GM12801 (cell line): ENCODE results near the gene IL1RAPL1.

ENCODE experiments used
- CTCF ChIP-seq: IDR thresholded peaks from one replicate; pipeline ENCODE4 v1.5.1; 2011; ENCODE audit warnings: control low read depth; ENCODE audit not compliant: insufficient read length; ENCODE audit errors: extremely low read depth

IL1RAPL1 gene

GRCh38 chrX:29468911-29469494, 881.8 kb downstream of the IL1RAPL1 start:
- TF ChIP-seq CTCF: no peak

- no peak for TF ChIP-seq CTCF
Measured at GRCh38 chrX:29470030-29470429, 882.8 kb downstream of the IL1RAPL1 start.

- TF ChIP-seq CTCF: no peak
Measured at GRCh38 chrX:29471829-29472228, 884.6 kb downstream of the IL1RAPL1 start.

GRCh38 chrX:29477878-29478277, 890.6 kb downstream of the IL1RAPL1 start:
- TF ChIP-seq CTCF: no peak

GRCh38 chrX:29478336-29479069, 891.3 kb downstream of the IL1RAPL1 start:
- no peak for TF ChIP-seq CTCF

- TF ChIP-seq CTCF: no peak
Measured at GRCh38 chrX:29487214-29487613, 900.0 kb downstream of the IL1RAPL1 start.

GRCh38 chrX:29487714-29488113, 900.5 kb downstream of the IL1RAPL1 start:
- TF ChIP-seq CTCF: no peak
